Activated CD8-positive, alpha-beta T cell treated with anti-CD3 and anti-CD28 coated beads for 36 hours (primary cell): ENCODE measurements around the gene CREBBP. TPM values are rescaled to one million over a fixed set of nuclear protein-coding genes. Genes with fewer than 3 reads are reported as not detected.

Experiments
- ATAC-seq: fragments of 200-7000 bp; cut with Tn5 transposase; one replicate; pipeline ENCODE4 v1.10.0; 2021; ENCODE audit warnings: mild to moderate bottlenecking, moderate library complexity
- CTCF ChIA-PET: fragments of 350-600 bp; sonication (Branson Sonifier 250); formaldehyde crosslinking; loops from one replicate; lab custom pipeline; 2021; ENCODE audit warnings: antibody characterized with exemption; lab: Charles Lee
- POLR2A ChIA-PET: fragments of 350-600 bp; sonication (Branson Sonifier 250); formaldehyde crosslinking; loops from one replicate; lab custom pipeline; 2021; ENCODE audit warnings: antibody characterized with exemption; lab: Charles Lee
- DNase-seq: peaks from one replicate; pipeline ENCODE4 v3.0.0-alpha.2; 2020
- H3K27ac Mint-ChIP-seq: one replicate; pipeline ENCODE4 v1.8.0; 2021; ENCODE audit warnings: mild to moderate bottlenecking, mixed read lengths
- H3K27me3 Mint-ChIP-seq: one replicate; pipeline ENCODE4 v1.8.0; 2021; ENCODE audit warnings: mixed read lengths
- H3K36me3 Mint-ChIP-seq: one replicate; pipeline ENCODE4 v1.8.0; 2021; ENCODE audit warnings: low read depth, mixed read lengths
- H3K4me1 Mint-ChIP-seq: one replicate; pipeline ENCODE4 v1.8.0; 2021; ENCODE audit warnings: low read depth, mixed read lengths
- H3K4me3 Mint-ChIP-seq: one replicate; pipeline ENCODE4 v1.8.0; 2021; ENCODE audit warnings: mild to moderate bottlenecking, moderate library complexity, mixed read lengths
- H3K9me3 Mint-ChIP-seq: one replicate; pipeline ENCODE4 v1.8.0; 2021; ENCODE audit warnings: mixed read lengths
- CTCF ChIP-seq: fragments of 200-600 bp; IDR thresholded peaks from one replicate; pipeline ENCODE4 v1.8.0; 2022; ENCODE audit warnings: antibody characterized with exemption, mild to moderate bottlenecking
- intact Hi-C: fragments of 100-400 bp; cut with micrococcal nuclease; formaldehyde crosslinking; loops from one replicate; pipeline ENCODE4 v1.10.0; 2022
- total RNA-seq, 2 experiments: library from RNA; stranded (reverse); gene quantifications; one replicate each; pipeline ENCODE4 v1.2.3, GENCODE V29; 2021

The CREBBP gene
- total RNA-seq, 2 experiments from 2014 or later = 27.9 to 33.5 TPM

- ChIA-PET CTCF (interaction anchor here (1.2 to 1.9 kb wide), 2 partner anchors 10 to 59 kb away, joined by 4 to 9 read pairs; no protein-coding TSS in a partner anchor), POLR2A (interaction anchor here (0.5 to 1.2 kb wide), 4 partner anchors 11 to 95 kb away, joined by 3 to 5 read pairs (median 4); partner anchors contain the start of gene TRAP1)
- H3K36me3 Mint-ChIP-seq = peaks cover 21% of the 10 kb centered on the region
- no peak for ATAC-seq
- DNase-seq = no peak
- no peak for TF ChIP-seq CTCF
- no peak overlapping the region for H3K4me3 Mint-ChIP-seq
- H3K4me1 Mint-ChIP-seq = peaks cover 67% of the 10 kb centered on the region
- intact Hi-C loops = no loop called here
- no peaks in the 10 kb centered on the region for H3K9me3 Mint-ChIP-seq
- H3K27me3 Mint-ChIP-seq = no peaks in the 10 kb centered on the region
- no peak overlapping the region for H3K27ac Mint-ChIP-seq
These were observed 67.9 kb downstream of the CREBBP start for GRCh38 chr16:3812469-3813172.

- ChIA-PET CTCF (interaction anchor here (1.0 to 1.4 kb wide), 3 partner anchors 10 to 15 kb away, joined by 3 to 6 read pairs (median 3); no protein-coding TSS in a partner anchor), POLR2A (no interaction called here)
- Mint-ChIP-seq H3K4me1 (peaks cover 65% of the 10 kb centered on the region), H3K36me3 (peaks cover 30% of the 10 kb centered on the region), H3K9me3 (no peaks in the 10 kb centered on the region), H3K27ac (no peak overlapping the region), H3K4me3 (no peak overlapping the region), H3K27me3 (no peaks in the 10 kb centered on the region)
- no peak for ATAC-seq
- intact Hi-C loops = no loop called here
- TF ChIP-seq CTCF = no peak
- no peak for DNase-seq
These were observed 69.7 kb downstream of the CREBBP start for GRCh38 chr16:3810818-3811217.

GRCh38 chr16:3810198-3810664, 70.3 kb downstream of the CREBBP start:
- Mint-ChIP-seq H3K36me3 (peaks cover 30% of the 10 kb centered on the region), H3K27ac (no peak overlapping the region), H3K9me3 (no peaks in the 10 kb centered on the region), H3K27me3 (no peaks in the 10 kb centered on the region), H3K4me1 (peaks cover 69% of the 10 kb centered on the region), H3K4me3 (no peak overlapping the region)
- ChIA-PET CTCF (interaction anchor here (1.0 to 1.4 kb wide), 3 partner anchors 10 to 14 kb away, joined by 3 to 6 read pairs (median 3); no protein-coding TSS in a partner anchor), POLR2A (no interaction called here)
- ATAC-seq (peak; percentile 49), DNase-seq (peak; percentile 49)
- no peak for TF ChIP-seq CTCF
- intact Hi-C loops = no loop called here

GRCh38 chr16:3808308-3809063, 72.0 kb downstream of the CREBBP start:
- no peak for TF ChIP-seq CTCF
- intact Hi-C loops = no loop called here
- Mint-ChIP-seq H3K9me3 (no peaks in the 10 kb centered on the region), H3K27ac (no peak overlapping the region), H3K4me3 (no peak overlapping the region), H3K36me3 (peaks cover 32% of the 10 kb centered on the region), H3K27me3 (no peaks in the 10 kb centered on the region), H3K4me1 (peaks cover 74% of the 10 kb centered on the region)
- DNase-seq (no peak), ATAC-seq (no peak)
- CTCF ChIA-PET = no interaction called here
- POLR2A ChIA-PET = no interaction called here
